KMS-11 (cell line): Measurements from ENCODE around the gene SSC4D.
A peak's percentile ranks its signal among the peaks of the same experiment; 100 is the strongest.
"Not testable (repeated sequence)": the region's sequence is repeated elsewhere in the genome, so short reads cannot be mapped to it uniquely, and the experiment has no call there.

Experiments used
- H2AFZ ChIP-seq: fragments of 200-600 bp; sonication (generic); 2 replicates; pipeline ENCODE4 v1.6.1; 2016; ENCODE audit warnings: antibody characterized with exemption, mixed run types, low read depth
- H3K27ac ChIP-seq: fragments of 200-600 bp; sonication (generic); 2 replicates; pipeline ENCODE4 v1.6.1; 2016; ENCODE audit warnings: mild to moderate bottlenecking, mixed run types
- H3K27me3 ChIP-seq: fragments of 200-600 bp; sonication (generic); 2 replicates; pipeline ENCODE4 v1.6.1; 2017; ENCODE audit warnings: mild to moderate bottlenecking, low read depth, mixed run types, moderate library complexity; ENCODE audit not compliant: insufficient read depth
- H3K36me3 ChIP-seq: fragments of 200-600 bp; sonication (generic); 2 replicates; pipeline ENCODE4 v1.6.1; 2017; ENCODE audit warnings: mild to moderate bottlenecking, mixed run types; ENCODE audit not compliant: insufficient read depth
- H3K4me1 ChIP-seq: fragments of 200-600 bp; sonication (generic); 2 replicates; pipeline ENCODE4 v1.6.1; 2016; ENCODE audit warnings: mild to moderate bottlenecking, low read depth, mixed run types; ENCODE audit not compliant: poor library complexity, severe bottlenecking
- H3K4me2 ChIP-seq: fragments of 200-600 bp; sonication (generic); 2 replicates; pipeline ENCODE4 v1.7.0; 2016; ENCODE audit warnings: mild to moderate bottlenecking, mixed run types
- H3K4me3 ChIP-seq: fragments of 200-600 bp; sonication (generic); IDR thresholded peaks from 2 replicates; pipeline ENCODE4 v1.6.1; 2017; ENCODE audit warnings: low read depth, low read length, mixed read lengths; ENCODE audit not compliant: insufficient read depth
- H3K79me2 ChIP-seq: fragments of 200-600 bp; sonication (generic); 2 replicates; pipeline ENCODE4 v1.6.1; 2016; ENCODE audit warnings: low read depth, mixed run types; ENCODE audit not compliant: insufficient read depth
- H3K9ac ChIP-seq: fragments of 200-600 bp; sonication (generic); 2 replicates; pipeline ENCODE4 v1.6.1; 2016; ENCODE audit warnings: mild to moderate bottlenecking, mixed run types
- H4K20me1 ChIP-seq: fragments of 200-600 bp; sonication (generic); 2 replicates; pipeline ENCODE4 v1.6.1; 2016; ENCODE audit warnings: mild to moderate bottlenecking, mixed run types; ENCODE audit not compliant: insufficient read depth
- CTCF ChIP-seq: fragments of 200-600 bp; sonication (generic); conservative IDR thresholded peaks from 2 replicates; pipeline ENCODE4 v1.6.1; 2017; ENCODE audit warnings: low read depth, mild to moderate bottlenecking, antibody characterized with exemption, low read length, moderate library complexity, mixed read lengths

Gene SSC4D

GRCh38 chr7:76369018-76369417, 40.5 kb downstream of the SSC4D start:
- Histone ChIP-seq H2AFZ (no peak overlapping the region), H3K4me3 (no peak overlapping the region), H3K9ac (no peak overlapping the region), H3K4me1 (peaks cover 23% of the 10 kb centered on the region), H3K36me3 (no peaks in the 10 kb centered on the region), H4K20me1 (no peaks in the 10 kb centered on the region), H3K4me2 (no peak overlapping the region), H3K27ac (no peak overlapping the region), H3K27me3 (no peaks in the 10 kb centered on the region), H3K79me2 (no peaks in the 10 kb centered on the region)
- no peak for TF ChIP-seq CTCF

GRCh38 chr7:76368190-76368589, 41.3 kb downstream of the SSC4D start:
- H3K36me3 ChIP-seq: no peaks in the 10 kb centered on the region
- TF ChIP-seq CTCF: no peak
- H3K4me1 ChIP-seq: peaks cover 28% of the 10 kb centered on the region
- H3K27me3 ChIP-seq: no peaks in the 10 kb centered on the region
- no peak overlapping the region for H2AFZ ChIP-seq
- no peak overlapping the region for H3K27ac ChIP-seq
- H3K4me3 ChIP-seq: no peak overlapping the region
- H3K9ac ChIP-seq: no peak overlapping the region
- H3K4me2 ChIP-seq: no peak overlapping the region
- no peaks in the 10 kb centered on the region for H4K20me1 ChIP-seq
- H3K79me2 ChIP-seq: no peaks in the 10 kb centered on the region

GRCh38 chr7:76364198-76364584, 45.3 kb downstream of the SSC4D start:
- no peak overlapping the region for H3K4me3 ChIP-seq
- TF ChIP-seq CTCF: no peak
- H3K27me3 ChIP-seq: no peaks in the 10 kb centered on the region
- H3K9ac ChIP-seq: peak overlapping the region; percentile 77
- H2AFZ ChIP-seq: peak overlapping the region; percentile 82
- H3K36me3 ChIP-seq: no peaks in the 10 kb centered on the region
- peak overlapping the region; percentile 85 for H3K4me2 ChIP-seq
- H3K4me1 ChIP-seq: peaks cover 30% of the 10 kb centered on the region
- peak overlapping the region; percentile 91 for H3K27ac ChIP-seq
- no peaks in the 10 kb centered on the region for H3K79me2 ChIP-seq
- no peaks in the 10 kb centered on the region for H4K20me1 ChIP-seq

GRCh38 chr7:76363754-76364153, 45.7 kb downstream of the SSC4D start:
- Histone ChIP-seq H3K9ac (peak overlapping the region; percentile 77; the same call in 1 of the 2 replicates), H3K27ac (peak overlapping the region; percentile 91), H3K4me1 (peaks cover 30% of the 10 kb centered on the region), H3K4me2 (peak overlapping the region; percentile 85), H2AFZ (peak overlapping the region; percentile 82; the same call in 1 of the 2 replicates)
- H3K36me3 ChIP-seq, H3K79me2 ChIP-seq, H3K27me3 ChIP-seq, H3K4me3 ChIP-seq, H4K20me1 ChIP-seq: not testable (repeated sequence)

- peak overlapping the region; percentile 44; the same call in 1 of the 2 replicates for H3K4me2 ChIP-seq
- H3K36me3 ChIP-seq: peaks cover 12% of the 10 kb centered on the region; the same call in 1 of the 2 replicates
- H3K4me1 ChIP-seq: peaks cover 46% of the 10 kb centered on the region
- peak overlapping the region; percentile 89; the same call in 1 of the 2 replicates for H3K27ac ChIP-seq
- H4K20me1 ChIP-seq: peaks cover 21% of the 10 kb centered on the region
- H3K27me3 ChIP-seq: no peaks in the 10 kb centered on the region
- TF ChIP-seq CTCF: no peak
- peak overlapping the region; percentile 63; the same call in 1 of the 2 replicates for H2AFZ ChIP-seq
- peak overlapping the region; percentile 95 for H3K9ac ChIP-seq
- peak overlapping the region; percentile 13 for H3K4me3 ChIP-seq
- peaks cover 36% of the 10 kb centered on the region for H3K79me2 ChIP-seq
Measured at GRCh38 chr7:76359978-76360638, 49.4 kb downstream of the SSC4D start.
